Vagina (tissue), 2 donors: ENCODE data around the gene CDH18. TPM values are rescaled to one million over a fixed set of nuclear protein-coding genes. Genes with fewer than 3 reads are reported as not detected.

Source experiments
- DNase-seq, 2 donors: peaks; one replicate each; pipeline ENCODE4 v3.0.0-alpha.2; 2017; ENCODE audit errors: extremely low spot score in 2 of 2
- H3K27ac ChIP-seq: fragments of 200-600 bp; sonication (generic); one replicate; pipeline ENCODE4 v1.5.1; 2019
- H3K27me3 ChIP-seq: fragments of 200-600 bp; sonication (generic); one replicate; pipeline ENCODE4 v1.5.1; 2019
- H3K36me3 ChIP-seq, 2 donors: fragments of 200-600 bp; sonication (generic); one replicate each; pipeline ENCODE4 v1.5.1; 2017 to 2019
- H3K4me1 ChIP-seq: fragments of 200-600 bp; sonication (generic); one replicate; pipeline ENCODE4 v1.5.1; 2019
- H3K4me3 ChIP-seq, 2 donors: fragments of 200-600 bp; sonication (generic); 1 replicate in 1 of 2; 2 replicates in 1 of 2; pipeline ENCODE4 v1.5.1; 2016 to 2019
- H3K9me3 ChIP-seq: fragments of 200-600 bp; sonication (generic); one replicate; pipeline ENCODE4 v1.5.1; 2019
- POLR2A ChIP-seq, 2 donors: fragments of 450-650 bp; IDR thresholded peaks; one replicate each; pipeline ENCODE4 v1.6.1; 2017; ENCODE audit warnings: antibody characterized with exemption in 2 of 2, mild to moderate bottlenecking in 2 of 2, moderate library complexity in 2 of 2
- POLR2AphosphoS5 ChIP-seq, 2 donors: sonication (generic); formaldehyde crosslinking; IDR thresholded peaks; one replicate each; pipeline ENCODE4 v1.9.0; 2017; ENCODE audit warnings: antibody characterized with exemption in 2 of 2, mild to moderate bottlenecking in 2 of 2, low read depth in 1 of 2; ENCODE audit not compliant: insufficient read depth in 1 of 2
- intact Hi-C: fragments of 100-400 bp; cut with DNase I; formaldehyde crosslinking; loops from one replicate; pipeline ENCODE4 v1.15.1; 2023
- total RNA-seq: library from RNA; depleted of rRNA; stranded (reverse); fragments of >200 nt; gene quantifications from one replicate; pipeline ENCODE4 v1.2.3, GENCODE V29; 2016
- TF ChIP-seq, protein P1 (sequence below), 3 experiments: fragments of 450-650 bp in 2 of 3; fragments of 200-600 bp in 1 of 3; sonication (generic) in 1 of 3; IDR thresholded peaks; one replicate each; pipeline ENCODE4 v1.5.1; 2017 to 2019; ENCODE audit warnings: antibody characterized with exemption in 3 of 3, mild to moderate bottlenecking in 2 of 3, moderate library complexity in 2 of 3

The CDH18 gene
- total RNA-seq, 1 donor from 2014 or later, result not detected

DNA sequence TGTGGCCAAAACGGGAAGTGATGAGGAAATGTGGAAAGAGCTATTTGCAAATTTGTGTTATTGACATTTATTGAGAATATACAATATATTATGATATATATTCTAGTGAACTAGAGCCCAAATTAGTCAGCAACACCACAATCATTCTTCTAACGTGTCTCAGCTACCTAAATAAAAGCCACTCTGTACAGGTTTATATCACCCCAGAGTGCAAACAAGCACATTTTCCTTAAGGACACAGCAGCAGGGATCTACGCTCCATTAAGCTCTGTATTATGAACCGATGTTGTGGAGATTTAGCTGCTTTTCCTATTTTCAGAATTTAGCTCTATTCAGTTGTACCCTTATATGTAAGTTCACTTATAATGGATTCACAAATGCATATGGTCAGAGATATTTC lies 77.9 kb downstream of the CDH18 start:
- Histone ChIP-seq H3K27me3 (no peaks in the 10 kb centered on the region), H3K4me1 (no peaks in the 10 kb centered on the region), H3K36me3 (no peaks in the 10 kb centered on the region), H3K27ac (no peak overlapping the region), H3K4me3 (no peak overlapping the region), H3K9me3 (no peaks in the 10 kb centered on the region)
- DNase-seq, result no peak
- intact Hi-C loops, result no loop called here
- TF ChIP-seq POLR2A (IDR thresholded peaks at IDR 0.05) (no peak), POLR2AphosphoS5 (IDR thresholded peaks at IDR 0.05; ENCODE audit: insufficient read depth in 1 of 2, low read depth in 1 of 2) (no peak)
- TF ChIP-seq, protein P1, sequence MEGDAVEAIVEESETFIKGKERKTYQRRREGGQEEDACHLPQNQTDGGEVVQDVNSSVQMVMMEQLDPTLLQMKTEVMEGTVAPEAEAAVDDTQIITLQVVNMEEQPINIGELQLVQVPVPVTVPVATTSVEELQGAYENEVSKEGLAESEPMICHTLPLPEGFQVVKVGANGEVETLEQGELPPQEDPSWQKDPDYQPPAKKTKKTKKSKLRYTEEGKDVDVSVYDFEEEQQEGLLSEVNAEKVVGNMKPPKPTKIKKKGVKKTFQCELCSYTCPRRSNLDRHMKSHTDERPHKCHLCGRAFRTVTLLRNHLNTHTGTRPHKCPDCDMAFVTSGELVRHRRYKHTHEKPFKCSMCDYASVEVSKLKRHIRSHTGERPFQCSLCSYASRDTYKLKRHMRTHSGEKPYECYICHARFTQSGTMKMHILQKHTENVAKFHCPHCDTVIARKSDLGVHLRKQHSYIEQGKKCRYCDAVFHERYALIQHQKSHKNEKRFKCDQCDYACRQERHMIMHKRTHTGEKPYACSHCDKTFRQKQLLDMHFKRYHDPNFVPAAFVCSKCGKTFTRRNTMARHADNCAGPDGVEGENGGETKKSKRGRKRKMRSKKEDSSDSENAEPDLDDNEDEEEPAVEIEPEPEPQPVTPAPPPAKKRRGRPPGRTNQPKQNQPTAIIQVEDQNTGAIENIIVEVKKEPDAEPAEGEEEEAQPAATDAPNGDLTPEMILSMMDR (IDR thresholded peaks at IDR 0.05), result no peak

DNA sequence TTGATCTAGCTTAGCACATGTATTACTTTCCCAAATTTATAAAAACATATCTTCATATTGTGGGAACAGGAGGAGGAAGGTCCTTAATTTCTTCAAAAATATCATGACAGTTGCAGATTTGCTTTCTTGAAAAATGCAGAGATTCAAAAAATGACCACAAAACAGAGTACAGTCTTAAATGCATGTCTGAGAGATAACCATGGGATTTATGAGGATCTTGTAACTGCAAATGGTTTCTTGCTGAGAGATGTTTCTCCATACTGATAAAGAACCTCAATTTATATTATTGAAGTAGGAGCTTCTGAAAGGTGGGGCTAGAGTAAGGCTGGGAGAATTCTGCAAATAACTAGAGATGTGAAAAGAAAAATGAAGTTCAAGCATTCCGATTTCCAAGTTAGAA lies 83.2 kb downstream of the CDH18 start:
- DNase-seq, result no peak
- intact Hi-C loops, result no loop called here
- no peak overlapping the region for H3K4me3 ChIP-seq
- H3K27me3 ChIP-seq, result no peaks in the 10 kb centered on the region
- TF ChIP-seq, protein P1 (IDR thresholded peaks at IDR 0.05), result no peak
- TF ChIP-seq POLR2A (IDR thresholded peaks at IDR 0.05) (no peak), POLR2AphosphoS5 (IDR thresholded peaks at IDR 0.05; ENCODE audit: insufficient read depth in 1 of 2, low read depth in 1 of 2) (no peak)
- H3K4me1 ChIP-seq, result no peaks in the 10 kb centered on the region
- no peak overlapping the region for H3K27ac ChIP-seq
- no peaks in the 10 kb centered on the region for H3K9me3 ChIP-seq
- no peaks in the 10 kb centered on the region for H3K36me3 ChIP-seq

DNA sequence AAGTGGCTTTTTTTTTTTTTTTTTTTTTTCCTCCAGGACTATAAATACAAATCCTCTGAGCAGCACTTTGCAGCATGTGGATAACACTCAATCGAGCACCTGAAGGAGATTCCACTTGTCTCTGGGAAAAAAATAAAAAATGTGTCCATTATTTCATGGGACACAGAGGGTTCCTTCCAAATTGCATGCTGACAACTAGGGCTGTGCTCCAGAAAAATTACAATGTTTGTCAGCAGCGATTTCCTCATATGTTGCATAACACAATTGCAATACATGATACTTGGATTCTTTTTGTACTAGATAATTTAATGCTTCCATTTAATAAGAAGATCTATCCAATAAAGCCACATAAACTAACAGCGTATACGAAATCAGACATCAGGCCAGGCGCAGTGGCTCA lies 84.4 kb downstream of the CDH18 start:
- Histone ChIP-seq H3K9me3 (no peaks in the 10 kb centered on the region), H3K27me3 (no peaks in the 10 kb centered on the region), H3K4me1 (no peaks in the 10 kb centered on the region), H3K4me3 (no peak overlapping the region), H3K36me3 (no peaks in the 10 kb centered on the region), H3K27ac (no peak overlapping the region)
- intact Hi-C loops, result no loop called here
- TF ChIP-seq POLR2AphosphoS5 (IDR thresholded peaks at IDR 0.05; ENCODE audit: insufficient read depth in 1 of 2, low read depth in 1 of 2), result no peak
- TF ChIP-seq POLR2A (IDR thresholded peaks at IDR 0.05), result no peak
- TF ChIP-seq, protein P1 (IDR thresholded peaks at IDR 0.05), result no peak
- no peak for DNase-seq

DNA sequence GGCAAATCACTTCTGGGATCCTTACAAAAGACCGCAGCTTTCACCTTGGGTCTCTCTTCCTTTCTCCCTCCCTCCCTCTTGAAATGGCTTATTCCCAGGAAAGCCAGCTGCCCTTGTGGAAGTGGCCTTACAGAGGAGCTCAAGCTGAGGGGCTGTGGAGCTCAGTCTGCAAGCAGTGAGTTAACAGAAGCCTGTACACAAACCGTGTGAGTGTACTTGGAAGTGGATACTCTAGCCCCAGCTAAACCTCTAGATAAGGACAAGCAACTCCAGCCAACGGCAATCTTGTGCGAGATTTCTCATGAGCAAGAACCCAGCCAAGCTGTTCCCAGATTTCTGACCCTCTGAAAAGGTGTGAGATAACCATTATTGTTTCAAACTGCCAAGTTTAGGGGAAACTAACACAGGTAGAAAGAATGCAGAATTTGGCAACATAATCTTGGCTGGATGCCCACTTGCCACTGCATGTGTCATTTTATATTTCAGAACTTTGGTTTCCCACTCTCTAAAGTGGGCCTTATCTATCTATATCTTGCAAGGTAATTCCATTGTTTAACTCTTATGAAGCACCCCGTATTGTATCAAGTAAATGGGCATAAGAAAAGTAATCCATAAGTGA lies 85.6 kb downstream of the CDH18 start:
- H3K4me1 ChIP-seq, result no peaks in the 10 kb centered on the region
- H3K27me3 ChIP-seq, result no peaks in the 10 kb centered on the region
- DNase-seq, result no peak
- no peaks in the 10 kb centered on the region for H3K9me3 ChIP-seq
- TF ChIP-seq, protein P1 (IDR thresholded peaks at IDR 0.05), result no peak
- TF ChIP-seq POLR2AphosphoS5 (IDR thresholded peaks at IDR 0.05; ENCODE audit: insufficient read depth in 1 of 2, low read depth in 1 of 2) (no peak), POLR2A (IDR thresholded peaks at IDR 0.05) (no peak)
- H3K27ac ChIP-seq, result no peak overlapping the region
- H3K4me3 ChIP-seq, result no peak overlapping the region
- intact Hi-C loops, result no loop called here
- no peaks in the 10 kb centered on the region for H3K36me3 ChIP-seq

DNA sequence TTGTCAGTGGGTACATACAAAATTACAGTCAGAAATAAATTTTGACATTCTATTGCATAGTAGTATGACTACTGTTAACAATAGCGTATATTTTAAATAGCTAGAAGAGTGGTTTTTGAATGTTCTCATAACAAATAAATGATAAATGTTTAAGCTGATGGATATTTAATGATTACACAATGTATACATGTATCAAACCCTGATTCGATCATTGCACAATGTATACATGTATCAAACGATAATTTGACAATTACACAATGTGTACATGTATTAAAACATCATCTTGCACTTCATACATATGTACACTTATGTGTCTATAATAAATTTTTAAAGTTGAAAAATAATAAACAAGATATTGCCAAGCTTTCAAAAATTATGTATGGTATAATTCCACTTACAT lies 87.7 kb downstream of the CDH18 start:
- H3K4me1 ChIP-seq, result no peaks in the 10 kb centered on the region
- H3K9me3 ChIP-seq, result no peaks in the 10 kb centered on the region
- no peaks in the 10 kb centered on the region for H3K36me3 ChIP-seq
- intact Hi-C loops, result no loop called here
- H3K27ac ChIP-seq, result no peak overlapping the region
- DNase-seq, result no peak
- no peak overlapping the region for H3K4me3 ChIP-seq
- H3K27me3 ChIP-seq, result no peaks in the 10 kb centered on the region
- TF ChIP-seq POLR2AphosphoS5 (IDR thresholded peaks at IDR 0.05; ENCODE audit: insufficient read depth in 1 of 2, low read depth in 1 of 2), result no peak
- TF ChIP-seq, protein P1 (IDR thresholded peaks at IDR 0.05), result no peak
- no peak for TF ChIP-seq POLR2A (IDR thresholded peaks at IDR 0.05)
